SK-N-SH (cell line): ENCODE data around the gene KLHL22. TPM values are rescaled to one million over a fixed set of nuclear protein-coding genes. Genes with fewer than 3 reads are reported as not detected.

Experiments
- CTCF ChIA-PET: fragments of 300-600, 350-600 bp; formaldehyde crosslinking; extraction: SDS; loops from one replicate; lab custom pipeline; 2021; lab: Yijun Ruan, JAX
- POLR2A ChIA-PET: fragments of 350-600 bp; sonication (Branson Sonifier 250); formaldehyde crosslinking; extraction: SDS; loops from one replicate; lab custom pipeline; 2020; ENCODE audit warnings: antibody characterized with exemption, inconsistent platforms; lab: Yijun Ruan, JAX
- DNase-seq: peaks from one replicate; pipeline ENCODE4 v3.0.0; 2012
- H2AFZ ChIP-seq: fragments of 200-600 bp; sonication (generic); 2 replicates; pipeline ENCODE4 v1.8.1; 2016; ENCODE audit warnings: antibody characterized with exemption, mild to moderate bottlenecking, low read depth
- H3F3A ChIP-seq: fragments of 200-600 bp; sonication (generic); replicated peaks from 2 replicates; pipeline ENCODE3; 2016; ENCODE audit warnings: antibody characterized with exemption, mild to moderate bottlenecking; ENCODE audit not compliant: insufficient read depth
- H3K27ac ChIP-seq, 2 experiments: fragments of 200-500 bp in 1 of 2; fragments of 200-600 bp in 1 of 2; sonication (Bioruptor generic) in 1 of 2; sonication (generic), shearing (Covaris generic) in 1 of 2; 2 replicates each; pipeline versions ENCODE4 v1.5.1 to v1.6.1; 2014 to 2016; ENCODE audit warnings: low read depth in 2 of 2, inconsistent platforms in 1 of 2, low read length in 1 of 2, mild to moderate bottlenecking in 1 of 2, mixed read lengths in 1 of 2
- H3K27me3 ChIP-seq: fragments of 200-600 bp; sonication (generic), shearing (Covaris generic); 2 replicates; pipeline ENCODE4 v1.6.1; 2016; ENCODE audit warnings: mixed run types; ENCODE audit not compliant: insufficient read depth
- H3K36me3 ChIP-seq, 2 experiments: fragments of 200-500 bp in 1 of 2; fragments of 200-600 bp in 1 of 2; sonication (Bioruptor generic) in 1 of 2; sonication (generic) in 1 of 2; replicated peaks in 1 of 2; 2 replicates each; pipeline versions ENCODE3 to v1.5.1; 2014 to 2016; ENCODE audit warnings: low read length in 1 of 2, mild to moderate bottlenecking in 1 of 2; ENCODE audit not compliant: insufficient read depth in 2 of 2, control insufficient read depth in 1 of 2
- H3K4me1 ChIP-seq, 2 experiments: fragments of 200-500 bp in 1 of 2; fragments of 200-600 bp in 1 of 2; sonication (Bioruptor generic) in 1 of 2; sonication (generic), shearing (Covaris generic) in 1 of 2; 2 replicates each; pipeline versions ENCODE4 v1.5.1 to v1.6.1; 2014 to 2016; ENCODE audit warnings: low read depth in 1 of 2, low read length in 1 of 2, mixed run types in 1 of 2; ENCODE audit not compliant: insufficient read depth in 2 of 2, control insufficient read depth in 1 of 2
- H3K4me2 ChIP-seq: fragments of 200-600 bp; sonication (generic), shearing (Covaris generic); 2 replicates; pipeline ENCODE4 v1.6.1; 2017; ENCODE audit warnings: mixed run types
- H3K4me3 ChIP-seq, 2 experiments: fragments of 200-500 bp in 1 of 2; fragments of 200-600 bp in 1 of 2; sonication (Bioruptor generic) in 1 of 2; sonication (generic), shearing (Covaris generic) in 1 of 2; 2 replicates each; pipeline versions ENCODE4 v1.5.1 to v1.8.1; 2014 to 2016; ENCODE audit warnings: low read depth in 2 of 2, inconsistent platforms in 1 of 2, low read length in 1 of 2, mild to moderate bottlenecking in 1 of 2, mixed read lengths in 1 of 2, moderate library complexity in 1 of 2
- H3K79me2 ChIP-seq: fragments of 200-600 bp; sonication (generic); 2 replicates; pipeline ENCODE4 v1.8.1; 2017; ENCODE audit warnings: mild to moderate bottlenecking; ENCODE audit not compliant: insufficient read depth
- H3K9ac ChIP-seq: fragments of 200-600 bp; sonication (generic); 2 replicates; pipeline ENCODE4 v1.6.1; 2017; ENCODE audit warnings: mixed run types
- H3K9me2 ChIP-seq: fragments of 200-600 bp; sonication (generic); 2 replicates; pipeline ENCODE4 v1.6.1; 2017; ENCODE audit warnings: mixed run types
- H3K9me3 ChIP-seq: fragments of 200-600 bp; sonication (generic); 2 replicates; pipeline ENCODE4 v1.6.1; 2017; ENCODE audit warnings: mixed run types, mild to moderate bottlenecking, moderate library complexity
- H4K20me1 ChIP-seq: fragments of 200-600 bp; sonication (generic); 2 replicates; pipeline ENCODE4 v1.6.1; 2017; ENCODE audit warnings: mild to moderate bottlenecking, mixed run types; ENCODE audit not compliant: insufficient read depth
- FOXJ3 ChIP-seq: sonication (generic); formaldehyde crosslinking; IDR thresholded peaks from 2 replicates; pipeline ENCODE4 v1.5.1; 2020; ENCODE audit warnings: mild to moderate bottlenecking, missing genetic modification reagents
- FOXM1 ChIP-seq: IDR thresholded peaks from 2 replicates; pipeline ENCODE4 v1.4.0; 2012; ENCODE audit warnings: low read depth, mild to moderate bottlenecking
- GABPA ChIP-seq: IDR thresholded peaks from 2 replicates; pipeline ENCODE4 v1.4.0; 2012; ENCODE audit warnings: low read depth, mild to moderate bottlenecking
- JUND ChIP-seq: IDR thresholded peaks from 2 replicates; pipeline ENCODE4 v1.4.0; 2012
- MXI1 ChIP-seq: IDR thresholded peaks from 2 replicates; pipeline ENCODE4 v1.6.1; 2012; ENCODE audit warnings: mild to moderate bottlenecking, low read depth, low read length, improper control_type of control experiment
- NRF1 ChIP-seq: IDR thresholded peaks from 2 replicates; pipeline ENCODE4 v1.6.1; 2012; ENCODE audit warnings: low read depth, mild to moderate bottlenecking, low read length
- RAD21 ChIP-seq: IDR thresholded peaks from 2 replicates; pipeline ENCODE4 v1.6.1; 2012; ENCODE audit warnings: mild to moderate bottlenecking, low read length
- RCOR1 ChIP-seq: fragments of 150-350 bp; IDR thresholded peaks from 2 replicates; pipeline ENCODE4 v1.6.1; 2017; ENCODE audit warnings: antibody characterized with exemption, low read length
- RXRA ChIP-seq: IDR thresholded peaks from 2 replicates; pipeline ENCODE4 v1.4.0; 2012; ENCODE audit warnings: low read depth, mild to moderate bottlenecking, borderline replicate concordance
- SIN3A ChIP-seq: IDR thresholded peaks from 2 replicates; pipeline ENCODE4 v1.6.1; 2012; ENCODE audit warnings: low read depth, mild to moderate bottlenecking, low read length, moderate library complexity, borderline replicate concordance
- TAF1 ChIP-seq: IDR thresholded peaks from 2 replicates; pipeline ENCODE4 v1.6.1; 2012; ENCODE audit warnings: low read depth, mild to moderate bottlenecking, low read length, moderate library complexity, borderline replicate concordance
- TCF12 ChIP-seq: IDR thresholded peaks from 2 replicates; pipeline ENCODE4 v1.4.0; 2012
- YY1 ChIP-seq: IDR thresholded peaks from 2 replicates; pipeline ENCODE4 v1.4.0; 2012; ENCODE audit warnings: low read depth, mild to moderate bottlenecking
- WGBS: methylation state at CpG from one replicate; pipeline ENCODE4 v1.1.6; 2017; ENCODE audit warnings: low lambda C conversion rate; 5-methylcytosine and 5-hydroxymethylcytosine counted together
- polyA plus RNA-seq, 3 experiments: library from polyadenylated mRNA; depleted of rRNA; stranded (reverse); fragments of >200 nt; gene quantifications; 2 replicates each; pipeline ENCODE4 v1.2.3, GENCODE V29; 2012
- TF ChIP-seq, protein P1 (sequence below): fragments of 150-350 bp; IDR thresholded peaks from 2 replicates; pipeline ENCODE4 v1.6.1; 2016; ENCODE audit warnings: mild to moderate bottlenecking, low read depth, low read length
- TF ChIP-seq, protein P2 (sequence below): fragments of 150-350 bp; IDR thresholded peaks from 2 replicates; pipeline ENCODE4 v1.6.1; 2017; ENCODE audit warnings: antibody characterized with exemption, low read length, low read depth, borderline replicate concordance
- TF ChIP-seq, protein P3 (sequence below): IDR thresholded peaks from 2 replicates; pipeline ENCODE4; 2012

Gene KLHL22
- polyA plus RNA-seq, 1 of the 3 experiments (the other 2 are of a cell fraction), result 26.5 TPM

DNA sequence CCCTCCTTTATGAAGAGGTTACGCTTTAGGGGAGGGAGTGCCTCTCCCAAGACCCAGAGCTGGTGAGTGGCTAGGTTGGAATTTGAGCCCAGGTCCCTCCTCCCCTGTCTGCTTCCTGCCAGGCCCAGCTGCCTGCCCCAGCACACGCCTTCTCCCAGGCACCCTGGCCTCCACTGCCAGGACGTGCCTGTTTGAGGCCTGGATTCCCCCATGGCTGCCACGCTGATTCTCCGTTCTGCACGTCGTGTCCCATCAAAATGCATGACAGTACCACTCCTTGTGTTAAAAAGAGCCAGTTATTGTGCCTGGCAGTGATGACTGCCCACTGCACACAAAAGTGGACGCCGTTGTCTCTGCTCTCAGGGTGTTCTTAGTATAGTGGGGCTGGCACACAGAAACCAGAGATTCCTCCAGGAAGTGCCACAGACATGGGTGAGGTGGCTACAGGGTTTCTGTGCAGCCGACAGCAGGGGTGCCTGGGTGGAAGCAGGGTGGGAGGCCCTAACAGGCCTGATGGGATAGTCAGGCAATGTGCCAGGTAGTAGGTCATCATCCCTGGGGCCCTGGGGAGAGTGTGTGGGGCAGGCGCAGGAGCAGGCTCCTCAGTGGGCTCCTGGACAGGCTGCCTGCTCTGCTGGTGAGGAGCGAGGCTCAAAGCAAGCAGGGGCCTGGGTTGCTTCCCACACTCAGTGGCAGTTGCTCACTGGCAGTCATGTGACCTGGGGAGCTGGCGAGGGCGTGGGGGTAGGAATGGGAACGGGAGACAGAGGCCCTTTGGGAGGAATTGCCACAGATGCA is 36.0 kb upstream of the KLHL22 start (continued):
- TF ChIP-seq, protein P1, sequence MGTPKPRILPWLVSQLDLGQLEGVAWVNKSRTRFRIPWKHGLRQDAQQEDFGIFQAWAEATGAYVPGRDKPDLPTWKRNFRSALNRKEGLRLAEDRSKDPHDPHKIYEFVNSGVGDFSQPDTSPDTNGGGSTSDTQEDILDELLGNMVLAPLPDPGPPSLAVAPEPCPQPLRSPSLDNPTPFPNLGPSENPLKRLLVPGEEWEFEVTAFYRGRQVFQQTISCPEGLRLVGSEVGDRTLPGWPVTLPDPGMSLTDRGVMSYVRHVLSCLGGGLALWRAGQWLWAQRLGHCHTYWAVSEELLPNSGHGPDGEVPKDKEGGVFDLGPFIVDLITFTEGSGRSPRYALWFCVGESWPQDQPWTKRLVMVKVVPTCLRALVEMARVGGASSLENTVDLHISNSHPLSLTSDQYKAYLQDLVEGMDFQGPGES, result no peak
- TF ChIP-seq FOXM1 (no peak), YY1 (peak; percentile 56; the same call in 1 of the 2 replicates), FOXJ3 (no peak), GABPA (no peak), RCOR1 (peak; percentile 23; the same call in 1 of the 2 replicates), NRF1 (0 out of 2 replicates have a peak, but pooled peaks have one; percentile 39), RXRA (no peak), MXI1 (peak; percentile 85), SIN3A (no peak)
- TF ChIP-seq, protein P2, sequence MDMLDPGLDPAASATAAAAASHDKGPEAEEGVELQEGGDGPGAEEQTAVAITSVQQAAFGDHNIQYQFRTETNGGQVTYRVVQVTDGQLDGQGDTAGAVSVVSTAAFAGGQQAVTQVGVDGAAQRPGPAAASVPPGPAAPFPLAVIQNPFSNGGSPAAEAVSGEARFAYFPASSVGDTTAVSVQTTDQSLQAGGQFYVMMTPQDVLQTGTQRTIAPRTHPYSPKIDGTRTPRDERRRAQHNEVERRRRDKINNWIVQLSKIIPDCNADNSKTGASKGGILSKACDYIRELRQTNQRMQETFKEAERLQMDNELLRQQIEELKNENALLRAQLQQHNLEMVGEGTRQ, result no peak

DNA sequence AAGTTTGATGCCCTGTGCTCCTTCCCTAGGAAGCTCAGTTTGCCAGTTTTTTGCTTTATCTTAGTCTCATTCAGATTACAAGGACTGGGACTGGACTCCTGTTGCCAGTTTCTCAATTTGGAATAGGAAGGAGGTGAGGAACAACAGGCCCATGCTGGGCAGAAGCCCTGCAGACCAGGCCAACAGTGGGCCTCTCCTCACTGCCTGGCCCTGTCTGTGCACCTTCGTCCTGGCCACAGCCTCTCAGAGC is 35.5 kb upstream of the KLHL22 start:
- ChIA-PET POLR2A (interaction anchor here (0.6 kb wide), 1 partner anchor 14 kb away, joined by 4 read pairs; no protein-coding TSS in a partner anchor), CTCF (interaction anchor here (0.7 to 4.3 kb wide), 3 partner anchors 23 to 113 kb away, joined by 3 to 30 read pairs (median 6); partner anchors contain the start of gene MED15)
- peaks cover 62% of the 10 kb centered on the region for H3F3A ChIP-seq
- H3K27ac ChIP-seq, result peak overlapping the region; percentile 95 to 96
- peaks cover 26% of the 10 kb centered on the region for H4K20me1 ChIP-seq
- no peak for DNase-seq
- WGBS, result no CpG with 5 or more reads among the region's 1 CpG
- peaks cover 79% of the 10 kb centered on the region for H3K79me2 ChIP-seq
- H3K4me2 ChIP-seq, result peak overlapping the region; percentile 71
- peaks cover 9 to 20% of the 10 kb centered on the region in 2 experiments for H3K36me3 ChIP-seq
- no peaks in the 10 kb centered on the region for H3K9me3 ChIP-seq
- no peak for TF ChIP-seq FOXJ3
- TF ChIP-seq, protein P3, sequence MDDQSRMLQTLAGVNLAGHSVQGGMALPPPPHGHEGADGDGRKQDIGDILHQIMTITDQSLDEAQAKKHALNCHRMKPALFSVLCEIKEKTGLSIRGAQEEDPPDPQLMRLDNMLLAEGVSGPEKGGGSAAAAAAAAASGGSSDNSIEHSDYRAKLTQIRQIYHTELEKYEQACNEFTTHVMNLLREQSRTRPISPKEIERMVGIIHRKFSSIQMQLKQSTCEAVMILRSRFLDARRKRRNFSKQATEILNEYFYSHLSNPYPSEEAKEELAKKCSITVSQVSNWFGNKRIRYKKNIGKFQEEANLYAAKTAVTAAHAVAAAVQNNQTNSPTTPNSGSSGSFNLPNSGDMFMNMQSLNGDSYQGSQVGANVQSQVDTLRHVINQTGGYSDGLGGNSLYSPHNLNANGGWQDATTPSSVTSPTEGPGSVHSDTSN, result no peak
- TF ChIP-seq, protein P1, result no peak
- no peak for TF ChIP-seq GABPA
- no peak for TF ChIP-seq NRF1
- TF ChIP-seq TCF12, result no peak
- no peak for TF ChIP-seq JUND
- TF ChIP-seq TAF1, result no peak
- TF ChIP-seq RXRA, result no peak
- TF ChIP-seq, protein P2, result no peak
- no peak for TF ChIP-seq RAD21
- no peak overlapping the region for H2AFZ ChIP-seq
- H3K9me2 ChIP-seq, result no peaks in the 10 kb centered on the region
- no peaks in the 10 kb centered on the region for H3K27me3 ChIP-seq
- H3K4me1 ChIP-seq, result peaks cover 41 to 64% of the 10 kb centered on the region in 2 experiments
- peak overlapping the region; percentile 75 for H3K9ac ChIP-seq
- no peak overlapping the region for H3K4me3 ChIP-seq
